GM18873 (cell line): ENCODE data around the gene MEIS2.

Source experiments
- ATAC-seq: cut with Tn5 transposase; IDR thresholded peaks from one replicate; pipeline ENCODE4 v1.9.1; 2021; ENCODE audit warnings: mild to moderate bottlenecking, moderate library complexity, moderate number of reproducible peaks; ENCODE audit not compliant: unreplicated experiment, low FRiP score

The MEIS2 gene

DNA sequence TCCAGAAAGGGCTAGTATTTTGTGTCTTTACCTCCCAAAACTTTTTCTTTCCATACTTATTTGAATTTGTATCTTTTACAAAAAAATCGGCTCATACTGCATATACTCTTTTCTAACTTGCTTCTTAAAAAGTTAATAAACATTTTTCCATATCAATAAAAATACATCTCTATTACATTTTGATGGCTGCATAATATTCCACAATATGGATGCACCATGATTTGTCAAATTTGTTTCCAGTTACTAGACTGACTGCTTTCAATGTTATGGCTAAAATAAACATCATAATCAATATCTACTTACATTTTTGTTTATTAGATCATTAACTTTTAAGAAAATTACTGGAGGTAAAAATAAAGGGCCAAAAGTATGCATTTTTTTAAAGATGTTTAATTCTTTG lies 121.7 kb downstream of the MEIS2 start:
- ATAC-seq = no peak

DNA sequence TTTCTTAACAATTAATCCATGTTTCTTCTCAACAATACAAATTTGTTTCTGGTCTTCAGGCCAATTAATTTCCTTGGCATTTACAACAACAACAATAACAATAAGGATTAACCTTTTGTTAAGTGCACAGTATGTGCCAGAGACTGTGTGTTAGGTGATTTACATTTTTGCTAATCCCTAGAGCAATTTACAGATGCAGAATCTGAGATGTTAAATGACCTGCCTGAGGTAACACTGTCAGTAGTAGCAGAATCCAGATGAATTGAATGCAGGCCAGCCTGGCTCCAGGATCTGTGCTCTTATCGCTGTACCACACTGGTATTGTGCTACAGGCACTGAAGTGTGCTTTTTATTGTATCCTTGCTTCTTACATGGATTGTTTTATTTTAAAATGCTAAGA lies 122.2 kb downstream of the MEIS2 start:
- ATAC-seq = no peak

DNA sequence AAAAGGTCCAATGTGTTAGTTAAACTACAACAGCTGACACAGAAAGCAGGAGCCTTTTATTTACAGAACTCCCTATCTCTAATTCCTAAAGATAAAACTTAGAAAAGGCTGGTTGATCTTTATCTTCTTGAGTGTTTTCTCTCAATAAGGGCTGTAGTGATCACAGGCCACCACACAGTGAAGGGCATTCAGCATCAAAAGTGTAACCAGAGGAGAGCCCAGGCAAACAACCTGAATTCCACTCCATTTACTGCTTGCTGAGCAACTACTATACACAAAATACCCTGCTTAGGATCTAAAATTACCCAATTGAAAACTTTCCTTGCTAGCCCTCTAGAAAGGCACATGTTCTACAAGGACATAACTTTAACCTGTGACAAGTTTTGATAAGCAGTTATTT lies 122.7 kb downstream of the MEIS2 start:
- ATAC-seq = no peak

- ATAC-seq = no peak
Observed at GRCh38 chr15:36972704-36973103, 127.6 kb downstream of the MEIS2 start.

GRCh38 chr15:36970522-36970921 lies 129.8 kb downstream of the MEIS2 start:
- ATAC-seq = no peak

DNA sequence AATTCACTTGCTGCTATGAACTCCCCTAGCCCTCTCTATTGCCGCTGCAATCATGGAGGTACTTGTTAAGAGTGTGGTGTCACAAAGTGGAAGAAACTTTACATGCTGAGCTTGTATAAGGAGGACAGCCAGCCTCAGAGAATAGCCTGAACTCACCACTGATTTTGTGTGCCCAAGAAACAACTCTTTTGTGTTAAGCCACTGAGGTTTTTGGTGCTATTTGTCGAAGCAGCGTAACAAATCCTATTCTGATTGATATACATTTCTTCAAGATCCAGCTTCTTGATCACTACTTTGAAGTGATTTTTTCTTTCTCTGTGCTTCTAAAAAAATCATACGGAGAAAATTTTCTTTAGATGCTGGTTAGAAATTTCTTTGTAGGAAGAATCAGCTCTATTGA lies 132.4 kb downstream of the MEIS2 start:
- ATAC-seq = no peak

- no peak for ATAC-seq
Observed at GRCh38 chr15:36966708-36967107, 133.6 kb downstream of the MEIS2 start.

DNA sequence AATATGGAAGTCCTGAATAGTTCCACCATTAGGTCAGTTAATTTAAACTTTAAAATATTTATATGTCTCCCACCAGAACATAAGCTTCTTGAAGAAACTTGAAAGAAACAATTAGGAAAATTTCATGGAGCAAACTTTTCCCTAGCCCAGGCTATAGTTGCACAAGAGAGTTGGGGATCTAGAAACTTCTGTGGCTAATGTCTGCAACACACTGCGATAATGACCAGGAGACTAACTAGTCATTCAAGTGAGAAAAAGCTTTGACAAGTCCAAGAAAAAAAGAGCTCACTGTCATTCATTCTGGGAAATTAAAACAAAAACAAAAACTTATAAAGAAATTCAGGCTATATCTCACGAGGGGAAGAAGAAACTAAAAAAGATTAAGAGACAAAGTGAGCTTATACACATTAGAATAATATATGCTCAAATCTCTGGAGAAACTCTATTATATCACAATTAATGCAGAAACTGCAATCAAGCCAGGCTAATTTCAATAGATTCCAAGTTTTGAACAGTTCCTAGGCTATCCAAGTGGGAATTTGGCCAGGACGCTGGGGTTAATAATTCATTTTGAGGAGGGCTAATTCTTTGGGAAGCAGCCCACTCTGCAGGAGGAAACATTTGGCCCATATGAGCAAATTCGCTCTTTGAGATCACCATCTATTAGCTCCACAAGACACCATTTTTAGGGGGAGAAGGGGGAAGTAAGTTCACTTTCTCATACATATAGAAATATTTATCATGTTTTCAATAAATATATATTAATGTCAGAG lies 134.6 kb downstream of the MEIS2 start:
- ATAC-seq = no peak

DNA sequence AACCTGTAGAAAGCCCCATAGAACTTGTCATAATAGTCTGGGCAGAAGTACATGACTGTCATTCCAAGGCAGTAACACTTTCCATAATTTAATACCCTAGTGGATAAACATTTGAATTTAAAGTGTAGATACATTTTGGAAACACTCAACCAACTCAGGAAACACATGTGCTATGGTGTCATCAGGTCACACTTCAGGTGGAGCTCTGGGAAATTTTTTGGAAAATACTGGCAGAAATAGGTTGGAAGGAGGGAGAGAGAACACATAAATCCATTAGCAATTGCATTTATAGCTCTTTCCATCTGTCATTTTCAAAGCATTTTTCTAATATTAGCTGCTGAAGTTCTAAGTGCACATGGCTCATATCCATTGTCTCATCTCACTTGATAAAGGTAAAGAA lies 135.7 kb downstream of the MEIS2 start:
- ATAC-seq = no peak

GRCh38 chr15:36961956-36962355 lies 138.4 kb downstream of the MEIS2 start:
- no peak for ATAC-seq

GRCh38 chr15:36960947-36961227 lies 139.5 kb downstream of the MEIS2 start:
- ATAC-seq = no peak

DNA sequence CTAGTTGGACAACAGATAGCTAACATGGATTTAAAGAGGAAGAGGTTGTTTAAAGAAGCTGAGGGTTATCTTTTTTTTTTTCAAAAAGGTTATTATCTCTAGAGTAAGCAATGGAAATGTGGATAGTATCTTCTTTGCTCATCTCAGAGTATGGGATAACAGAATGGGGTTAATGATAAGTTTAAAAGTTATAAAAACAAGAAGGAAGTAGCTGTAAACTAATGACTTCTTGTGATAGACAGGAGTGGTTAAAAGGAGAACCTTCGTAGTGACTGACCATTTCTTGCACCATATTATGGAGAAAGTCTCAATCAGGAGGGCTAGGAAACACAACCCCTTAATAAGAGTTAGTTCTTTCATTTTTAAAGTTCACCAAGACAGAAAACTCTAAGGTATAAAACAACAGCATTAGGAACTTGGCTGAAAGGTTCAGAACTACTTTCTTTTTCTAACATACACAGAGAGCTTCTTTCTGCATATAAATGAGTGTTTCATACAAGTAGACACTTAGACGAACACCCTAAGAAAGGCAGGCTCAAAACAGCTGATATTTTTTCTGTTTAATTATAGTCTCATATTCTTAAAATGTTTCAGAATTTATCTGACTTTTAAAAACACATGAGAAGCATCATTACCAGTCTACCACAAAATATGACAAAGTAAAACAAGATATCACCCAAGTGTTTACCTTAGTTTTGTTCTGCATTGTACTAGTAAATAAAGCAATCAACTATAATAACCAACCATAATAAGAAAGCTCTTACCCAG lies 140.0 kb downstream of the MEIS2 start:
- no peak for ATAC-seq

DNA sequence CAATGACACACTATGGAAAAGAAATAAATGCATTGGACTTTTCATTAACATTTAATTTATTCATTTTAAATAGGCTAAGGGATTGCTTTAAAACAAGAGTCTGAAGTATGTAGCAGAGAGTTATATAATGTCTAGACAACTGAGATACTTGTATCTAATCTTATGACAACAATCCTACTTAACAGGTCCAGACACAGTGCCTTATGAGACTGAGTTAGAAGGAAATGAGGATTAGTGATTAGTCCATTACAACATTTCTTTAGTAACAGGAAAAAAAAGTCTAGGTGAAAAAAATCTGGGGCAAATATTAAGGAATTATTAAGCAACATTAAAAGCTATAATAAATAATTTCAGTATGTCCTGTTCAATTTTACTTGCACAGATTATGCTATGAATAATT lies 140.6 kb downstream of the MEIS2 start:
- no peak for ATAC-seq

DNA sequence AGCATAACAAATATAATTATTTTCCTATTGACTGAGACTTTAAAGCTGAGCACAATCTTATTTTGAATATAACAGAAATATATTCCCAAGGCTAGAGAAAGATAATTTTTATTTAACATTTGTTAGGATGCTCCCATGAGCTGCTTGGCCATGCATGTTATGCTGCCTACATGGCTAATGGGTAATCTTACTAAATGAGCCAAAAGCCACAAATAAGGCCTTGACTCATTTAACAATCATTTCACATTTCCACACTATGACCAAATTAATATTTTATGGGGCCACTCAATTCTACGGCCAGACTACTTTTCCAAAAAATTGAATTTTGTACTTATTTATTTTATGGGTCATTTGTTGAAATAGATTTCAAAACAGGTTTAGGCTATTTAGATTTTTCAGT lies 141.7 kb downstream of the MEIS2 start:
- ATAC-seq = no peak

DNA sequence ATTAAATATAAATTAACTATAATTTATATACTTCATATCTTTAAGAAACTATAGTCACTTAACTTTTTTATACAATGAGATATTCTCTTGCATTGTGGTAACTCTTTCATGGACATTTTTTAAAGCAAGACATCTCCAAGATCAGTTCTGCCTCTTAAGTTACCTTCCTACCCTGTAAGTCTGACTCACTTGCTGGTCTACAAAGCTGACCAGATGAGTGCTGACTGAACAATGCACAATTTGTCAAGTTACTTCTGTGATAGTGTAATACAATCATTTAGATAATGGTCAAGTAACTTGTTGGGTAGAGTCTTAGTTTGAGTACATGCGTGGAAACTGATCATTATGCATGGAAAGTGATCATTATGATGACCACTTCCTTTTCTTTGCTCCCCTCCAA lies 145.9 kb downstream of the MEIS2 start:
- no peak for ATAC-seq

GRCh38 chr15:36953346-36953745 lies 147.0 kb downstream of the MEIS2 start:
- no peak for ATAC-seq

DNA sequence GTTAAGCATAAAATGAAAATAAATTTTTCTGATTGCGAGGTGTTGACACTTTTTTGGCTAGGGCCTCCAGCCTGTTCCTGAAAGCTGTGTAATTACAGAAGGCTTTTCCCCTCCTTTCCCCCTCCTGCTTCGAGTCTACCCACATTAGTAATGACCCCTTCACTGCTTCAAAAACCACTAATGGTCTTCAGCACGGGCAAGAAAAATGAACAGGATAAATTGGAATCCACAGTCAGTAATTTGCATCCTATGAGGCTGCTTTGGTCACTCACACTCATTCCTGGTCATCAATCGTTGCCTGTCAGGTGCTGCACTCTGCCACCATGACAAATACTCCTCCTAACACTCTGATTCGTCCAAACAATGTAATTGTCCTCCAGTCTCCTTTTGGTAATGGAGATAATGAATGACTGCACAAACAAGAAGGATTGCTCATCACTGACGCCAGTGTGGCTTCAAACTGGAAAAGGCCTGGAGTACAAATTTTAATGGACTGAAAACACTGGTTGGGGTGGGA lies 148.6 kb downstream of the MEIS2 start:
- no peak for ATAC-seq

DNA sequence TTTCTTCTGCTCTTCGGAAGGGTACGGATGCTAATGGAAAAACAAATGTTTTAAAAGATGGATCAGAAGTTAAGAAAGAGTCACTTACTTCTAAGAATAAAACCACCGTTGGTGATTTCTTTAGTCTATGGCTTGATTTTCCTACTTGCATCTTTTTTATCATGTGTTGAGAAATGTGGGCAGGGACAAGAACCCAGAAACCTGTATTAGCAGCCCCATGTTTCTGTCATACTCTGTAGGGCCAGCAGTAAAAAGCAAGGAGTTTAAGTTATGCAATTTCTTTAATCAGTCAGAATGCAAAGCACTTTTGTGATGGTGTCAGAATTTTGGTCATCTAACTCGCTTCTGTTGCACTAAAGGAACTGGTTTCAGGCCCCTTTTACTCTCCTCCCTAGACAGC lies 150.0 kb downstream of the MEIS2 start:
- ATAC-seq = no peak

- no peak for ATAC-seq
Observed at GRCh38 chr15:36948982-36949381, 151.4 kb downstream of the MEIS2 start.

DNA sequence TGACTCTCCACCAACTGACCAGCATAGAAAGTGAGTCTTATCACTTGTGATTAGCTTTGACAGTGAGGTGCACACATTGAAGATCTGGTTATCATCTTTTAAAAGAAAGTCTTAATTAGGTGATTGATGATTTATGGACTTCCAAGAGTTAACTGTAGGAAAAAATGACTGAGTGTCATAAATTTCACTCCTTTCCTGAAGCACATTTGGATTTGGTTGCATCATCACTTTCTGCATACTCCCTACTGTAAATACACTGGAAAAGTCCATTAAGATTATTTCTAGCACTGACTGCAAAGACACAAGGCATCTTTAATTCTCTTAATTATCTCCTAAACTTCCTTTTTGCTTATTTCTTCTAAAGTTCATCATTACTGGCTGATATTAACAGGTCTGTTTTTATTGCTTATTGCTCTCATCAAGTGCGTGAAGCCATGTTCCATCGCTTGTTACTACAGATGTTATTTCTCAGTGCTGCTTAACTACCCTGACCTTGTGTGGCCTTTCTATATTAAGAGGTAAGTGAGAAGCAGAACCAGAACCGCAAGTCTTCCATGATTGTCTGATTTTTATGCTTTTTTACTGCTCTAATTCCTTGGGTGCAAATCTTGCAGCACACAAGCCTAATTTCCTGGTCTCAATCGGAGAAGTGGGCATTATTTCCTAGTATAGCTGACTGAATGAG lies 153.2 kb downstream of the MEIS2 start:
- no peak for ATAC-seq

- no peak for ATAC-seq
Observed at GRCh38 chr15:36944442-36944841, 155.9 kb downstream of the MEIS2 start.
